GM21619 (cell line): ENCODE results near the gene TPST2.
A peak's percentile ranks its signal among the peaks of the same experiment; 100 is the strongest.

Experiments used
- ATAC-seq: cut with Tn5 transposase; IDR thresholded peaks from one replicate; pipeline ENCODE4 v1.9.1; 2021; ENCODE audit not compliant: unreplicated experiment

The TPST2 gene

GRCh38 chr22:26502688-26503561, 87.0 kb downstream of the TPST2 start:
- no peak for ATAC-seq

- no peak for ATAC-seq
These were observed 87.9 kb downstream of the TPST2 start for GRCh38 chr22:26501996-26502395.

GRCh38 chr22:26499188-26499703, 90.7 kb downstream of the TPST2 start:
- no peak for ATAC-seq

- ATAC-seq: no peak
These were observed 93.5 kb downstream of the TPST2 start for GRCh38 chr22:26496456-26496855.

- no peak for ATAC-seq
These were observed 95.4 kb downstream of the TPST2 start for GRCh38 chr22:26494506-26494905.

GRCh38 chr22:26492220-26492619, 97.7 kb downstream of the TPST2 start:
- ATAC-seq: no peak

- no peak for ATAC-seq
These were observed 100.4 kb downstream of the TPST2 start for GRCh38 chr22:26489447-26490036.

- ATAC-seq: no peak
These were observed 101.9 kb downstream of the TPST2 start for GRCh38 chr22:26487996-26488395.

GRCh38 chr22:26486394-26486793, 103.5 kb downstream of the TPST2 start:
- no peak for ATAC-seq

GRCh38 chr22:26485806-26486390, 104.0 kb downstream of the TPST2 start:
- ATAC-seq: no peak

GRCh38 chr22:26485013-26485412, 104.9 kb downstream of the TPST2 start:
- ATAC-seq: no peak

- ATAC-seq: no peak
These were observed 105.6 kb downstream of the TPST2 start for GRCh38 chr22:26484360-26484706.

GRCh38 chr22:26483439-26484359, 106.2 kb downstream of the TPST2 start, which contains the start of the genes HPS4 and SRRD:
Gene HPS4 (minus strand): TSS chr22:26483783. CDS start chr22:26481762, 2,021 bp downstream.
Gene SRRD (plus strand): TSS chr22:26483877. CDS start chr22:26483891, 14 bp downstream.
- ATAC-seq: peak; percentile 59

- no peak for ATAC-seq
These were observed 106.9 kb downstream of the TPST2 start for GRCh38 chr22:26483043-26483438.

GRCh38 chr22:26482161-26482560, 107.8 kb downstream of the TPST2 start:
- no peak for ATAC-seq

GRCh38 chr22:26481694-26482093, 108.2 kb downstream of the TPST2 start:
- ATAC-seq: no peak

- ATAC-seq: no peak
These were observed 108.7 kb downstream of the TPST2 start for GRCh38 chr22:26481112-26481693.

- no peak for ATAC-seq
These were observed 109.4 kb downstream of the TPST2 start for GRCh38 chr22:26480611-26480932.

GRCh38 chr22:26479792-26480610, 109.9 kb downstream of the TPST2 start:
- no peak for ATAC-seq
